PC-9 (cell line): ENCODE data around the gene ZNF407. TPM values are rescaled to one million over a fixed set of nuclear protein-coding genes. Genes with fewer than 3 reads are reported as not detected.

Source experiments
- BruUV-seq: library from RNA; stranded (reverse); fragments of 400-500 nt; replicated peaks from 2 replicates; lab custom pipeline; 2021; lab: Mats Ljungman, UMichigan
- CTCF ChIA-PET: fragments of 300-600 bp; sonication (Branson Sonifier 250); formaldehyde crosslinking; loops from one replicate; lab custom pipeline; 2022; ENCODE audit warnings: antibody characterized with exemption; lab: Charles Lee
- POLR2A ChIA-PET: fragments of 300-600 bp; sonication (Branson Sonifier 250); formaldehyde crosslinking; loops from one replicate; lab custom pipeline; 2022; ENCODE audit warnings: antibody characterized with exemption; ENCODE audit not compliant: unreplicated experiment; lab: Charles Lee
- DNase-seq, 2 experiments: peaks; one replicate each; pipeline versions ENCODE4 v3.0.0 to v3.0.0-alpha.2; 2015 to 2022; ENCODE audit warnings: mixed read lengths in 1 of 2
- H2AFZ ChIP-seq: fragments of 200-600 bp; sonication (generic); 2 replicates; pipeline ENCODE4 v1.8.1; 2017; ENCODE audit warnings: antibody characterized with exemption
- H3F3A ChIP-seq: fragments of 200-600 bp; sonication (generic); 2 replicates; pipeline ENCODE4 v1.8.1; 2017; ENCODE audit warnings: antibody characterized with exemption, mild to moderate bottlenecking, low read depth; ENCODE audit not compliant: insufficient read depth
- H3K27ac ChIP-seq: fragments of 200-600 bp; sonication (generic); 2 replicates; pipeline ENCODE4 v1.6.1; 2016; ENCODE audit warnings: mixed run types
- H3K27me3 ChIP-seq: fragments of 200-600 bp; sonication (generic); 2 replicates; pipeline ENCODE4 v1.6.1; 2016; ENCODE audit warnings: low read depth, mixed run types; ENCODE audit not compliant: insufficient read depth
- H3K36me3 ChIP-seq: fragments of 200-600 bp; sonication (generic); 2 replicates; pipeline ENCODE4 v1.6.1; 2016; ENCODE audit warnings: low read depth, mixed run types
- H3K4me1 ChIP-seq: fragments of 200-600 bp; sonication (generic); replicated peaks from 2 replicates; pipeline ENCODE4 v1.6.1; 2016; ENCODE audit warnings: mixed run types; ENCODE audit not compliant: insufficient read depth
- H3K4me2 ChIP-seq: fragments of 200-600 bp; sonication (generic); 2 replicates; pipeline ENCODE4 v1.6.1; 2017; ENCODE audit warnings: mixed run types
- H3K4me3 ChIP-seq: fragments of 200-600 bp; sonication (generic); 2 replicates; pipeline ENCODE4 v1.6.1; 2016; ENCODE audit warnings: mixed run types
- H3K79me2 ChIP-seq: fragments of 200-600 bp; sonication (generic); 2 replicates; pipeline ENCODE4 v1.6.1; 2017; ENCODE audit warnings: low read depth, mixed run types
- H3K9me2 ChIP-seq: fragments of 200-600 bp; sonication (generic); 2 replicates; pipeline ENCODE4 v1.8.1; 2017; ENCODE audit warnings: mild to moderate bottlenecking; ENCODE audit not compliant: insufficient read depth
- H3K9me3 ChIP-seq: fragments of 200-600 bp; sonication (generic); 2 replicates; pipeline ENCODE4 v1.8.1; 2016; ENCODE audit warnings: low read depth; ENCODE audit not compliant: insufficient read depth
- H4K20me1 ChIP-seq: fragments of 200-600 bp; sonication (generic); 2 replicates; pipeline ENCODE4 v1.8.1; 2017; ENCODE audit not compliant: insufficient read depth
- CTCF ChIP-seq: fragments of 200-600 bp; sonication (generic); conservative IDR thresholded peaks from 2 replicates; pipeline ENCODE4 v1.6.1; 2017; ENCODE audit warnings: mixed run types, antibody characterized with exemption, mild to moderate bottlenecking, moderate library complexity
- EZH2 ChIP-seq: fragments of 200-600 bp; sonication (generic); IDR thresholded peaks from 2 replicates; pipeline ENCODE4 v1.8.0; 2017; ENCODE audit warnings: antibody characterized with exemption, low read depth
- intact Hi-C: fragments of 100-400 bp; cut with micrococcal nuclease; formaldehyde crosslinking; loops from one replicate; pipeline ENCODE4 v1.10.0; 2022; ENCODE audit not compliant: unreplicated experiment
- total RNA-seq: library from RNA; stranded (reverse); gene quantifications from 2 replicates; pipeline ENCODE4 v1.2.3, GENCODE V29; 2021

ZNF407 gene
- total RNA-seq, 1 experiment from 2014 or later, result 13.4 TPM

DNA sequence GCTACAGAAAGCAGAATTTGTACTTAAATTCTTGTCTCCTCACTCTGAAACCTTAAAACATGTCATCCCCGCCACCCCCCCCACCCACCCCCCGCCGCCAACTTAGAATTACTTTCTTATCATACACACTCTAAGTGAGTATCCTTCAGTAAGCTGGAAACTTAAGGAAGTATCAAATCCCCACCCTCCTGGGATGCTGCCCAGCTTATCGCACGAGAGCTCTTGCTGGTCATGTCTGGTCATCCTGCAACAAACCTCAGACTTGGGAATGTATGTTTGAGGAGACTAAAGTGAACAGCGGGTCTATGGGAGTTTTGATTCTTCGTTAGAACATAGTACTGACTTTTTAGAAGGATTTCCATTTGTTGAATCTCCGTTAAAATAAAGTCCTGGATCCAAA, 408.0 kb downstream of the ZNF407 start:
- BruUV-seq, result no TSS peak
- Histone ChIP-seq H3K27me3 (no peaks in the 10 kb centered on the region), H3K4me2 (no peak overlapping the region), H3K36me3 (no peaks in the 10 kb centered on the region), H3K27ac (no peak overlapping the region), H4K20me1 (no peaks in the 10 kb centered on the region), H2AFZ (no peak overlapping the region), H3K79me2 (no peaks in the 10 kb centered on the region), H3K4me1 (no peaks in the 10 kb centered on the region), H3F3A (no peaks in the 10 kb centered on the region), H3K9me2 (no peaks in the 10 kb centered on the region), H3K4me3 (no peak overlapping the region), H3K9me3 (no peaks in the 10 kb centered on the region)
- POLR2A ChIA-PET, result no interaction called here
- DNase-seq, result no peak
- CTCF ChIA-PET, result no interaction called here
- TF ChIP-seq EZH2 (no peak), CTCF (no peak)
- intact Hi-C loops, result no loop called here

GRCh38 chr18:75008186-75008585, 410.5 kb downstream of the ZNF407 start:
- Histone ChIP-seq H3K27me3 (no peaks in the 10 kb centered on the region), H3K4me1 (no peaks in the 10 kb centered on the region), H3K4me2 (no peak overlapping the region), H2AFZ (no peak overlapping the region), H3K9me3 (no peaks in the 10 kb centered on the region), H3K9me2 (no peaks in the 10 kb centered on the region), H3K27ac (no peak overlapping the region), H3K4me3 (no peak overlapping the region), H3K36me3 (no peaks in the 10 kb centered on the region), H4K20me1 (no peaks in the 10 kb centered on the region), H3F3A (no peaks in the 10 kb centered on the region), H3K79me2 (no peaks in the 10 kb centered on the region)
- TF ChIP-seq CTCF (no peak), EZH2 (no peak)
- no peak for DNase-seq
- intact Hi-C loops, result no loop called here
- ChIA-PET POLR2A (no interaction called here), CTCF (interaction anchor here (0.6 kb wide), 1 partner anchor 989 kb away, joined by 3 read pairs; no protein-coding TSS in a partner anchor)
- BruUV-seq, result no TSS peak

- BruUV-seq, result no TSS peak
- Histone ChIP-seq H3K9me2 (no peaks in the 10 kb centered on the region), H3K27me3 (no peaks in the 10 kb centered on the region), H3K4me2 (no peak overlapping the region), H3K4me1 (no peaks in the 10 kb centered on the region), H3K4me3 (no peak overlapping the region), H4K20me1 (no peaks in the 10 kb centered on the region), H3K36me3 (no peaks in the 10 kb centered on the region), H3K27ac (no peak overlapping the region), H3K9me3 (no peaks in the 10 kb centered on the region), H3K79me2 (no peaks in the 10 kb centered on the region), H2AFZ (no peak overlapping the region), H3F3A (no peaks in the 10 kb centered on the region)
- TF ChIP-seq CTCF (no peak), EZH2 (no peak)
- ChIA-PET POLR2A (no interaction called here), CTCF (no interaction called here)
- intact Hi-C loops, result no loop called here
- no peak for DNase-seq
Observed at GRCh38 chr18:75009296-75009695, 411.6 kb downstream of the ZNF407 start.
